Kidney (tissue), 14 donors: Measurements from ENCODE around the gene NIPAL4. TPM values are rescaled to one million over a fixed set of nuclear protein-coding genes. Genes with fewer than 3 reads are reported as not detected.
A peak's percentile ranks its signal among the peaks of the same experiment; 100 is the strongest.

Source experiments
- DNase-seq, 5 donors: peaks; one replicate each; pipeline ENCODE4 v3.0.0-alpha.2; 2013 to 2020
- FAIRE-seq: peaks from 2 replicates; lab custom pipeline; 2012; peaks lifted over from hg19 to GRCh38; lab: Jason Lieb, UNC
- H3K27ac ChIP-seq, 2 donors: one replicate each; pipeline ENCODE4 v1.7.0; 2013; ENCODE audit warnings: low read depth in 2 of 2, low read length in 2 of 2, inconsistent platforms in 1 of 2
- H3K27me3 ChIP-seq: one replicate; pipeline ENCODE4 v1.7.1; 2013; ENCODE audit warnings: low read length, inconsistent platforms; ENCODE audit not compliant: control insufficient read depth, insufficient read depth
- H3K36me3 ChIP-seq, 3 donors: one replicate each; pipeline versions ENCODE4 v1.7.0 to v1.7.1; 2013; ENCODE audit warnings: low read length in 3 of 3, control low read depth in 1 of 3, inconsistent platforms in 1 of 3; ENCODE audit not compliant: insufficient read depth in 3 of 3, control insufficient read depth in 2 of 3
- H3K4me1 ChIP-seq, 3 donors: one replicate each; pipeline versions ENCODE4 v1.7.0 to v1.7.1; 2013; ENCODE audit warnings: low read length in 3 of 3, inconsistent platforms in 1 of 3, low read depth in 1 of 3; ENCODE audit not compliant: control insufficient read depth in 2 of 3, insufficient read depth in 2 of 3
- H3K4me3 ChIP-seq, 3 donors: one replicate each; pipeline versions ENCODE4 v1.7.0 to v1.8.1; 2013; ENCODE audit warnings: low read length in 3 of 3, control low read depth in 1 of 3, inconsistent platforms in 1 of 3
- H3K9ac ChIP-seq, 3 donors: one replicate each; pipeline versions ENCODE4 v1.7.0 to v1.7.1; 2013; ENCODE audit warnings: low read length in 3 of 3, control low read depth in 1 of 3, inconsistent platforms in 1 of 3
- H3K9me3 ChIP-seq, 3 donors: one replicate each; pipeline versions ENCODE4 v1.7.0 to v1.7.1; 2013; ENCODE audit warnings: low read length in 3 of 3, control low read depth in 1 of 3, inconsistent platforms in 1 of 3; ENCODE audit not compliant: control insufficient read depth in 2 of 3, insufficient read depth in 1 of 3
- CTCF ChIP-seq: IDR thresholded peaks from 3 replicates; pipeline ENCODE4 v1.5.1; 2012; ENCODE audit warnings: mild to moderate bottlenecking, moderate library complexity, borderline replicate concordance; ENCODE audit not compliant: insufficient read depth; ENCODE audit errors: extremely low read depth
- intact Hi-C: fragments of 100-400 bp; cut with DNase I; formaldehyde crosslinking; loops from one replicate; pipeline ENCODE4 v1.11.1; 2022
- polyA plus RNA-seq: library from polyadenylated mRNA; stranded (reverse); fragments of 350-450 nt; fragmentation: Illumina TruSeq; extraction: RNeasy Lipid Tissue Mini Kit (QIAGEN cat#74804); gene quantifications from one replicate; pipeline ENCODE4 v1.2.3, GENCODE V29; 2014; ENCODE audit warnings: low read depth, low replicate concordance; ENCODE audit not compliant: insufficient read depth
- total RNA-seq: library from RNA; stranded (reverse); fragmentation: NEBNext Ultra II Directional; extraction: Animal tissue kit (Norgen Biotek cat#: 25700); gene quantifications from one replicate; pipeline ENCODE4 v1.2.1, GENCODE V29; 2021
- donor health status: control.
- donor health status: control.
- donor health status: control.
- donor health status: control.
- donor health status: control.
- donor health status: DM: yes; HTN: yes; CAD: no.
- donor health status: Normal renal cell carcinoma (clear cell type).

Gene NIPAL4
- total and polyA plus RNA-seq, 2 donors from 2014 or later, result not detected

- Histone ChIP-seq H3K9ac (no peak overlapping the region), H3K4me3 (no peak overlapping the region), H3K4me1 (no peaks in the 10 kb centered on the region), H3K36me3 (no peaks in the 10 kb centered on the region), H3K9me3 (no peaks in the 10 kb centered on the region), H3K27ac (no peak overlapping the region), H3K27me3 (no peaks in the 10 kb centered on the region)
- TF ChIP-seq CTCF, result peak; percentile 38
- DNase-seq (peak in 2 of 5 donors; percentile 69 to 77), FAIRE-seq (peak; percentile 95)
- intact Hi-C loops, result loop anchor here (10.0 kb wide), 1 partner anchor 283 kb away; no protein-coding TSS in a partner anchor
Observed at GRCh38 chr5:157431544-157432200, 28.3 kb upstream of the NIPAL4 start.

GRCh38 chr5:157434096-157434495, 25.9 kb upstream of the NIPAL4 start:
- H3K27me3 ChIP-seq, result no peaks in the 10 kb centered on the region
- DNase-seq (no peak), FAIRE-seq (no peak)
- no peaks in the 10 kb centered on the region for H3K9me3 ChIP-seq
- TF ChIP-seq CTCF, result no peak
- intact Hi-C loops, result loop anchor here (10.0 kb wide), 1 partner anchor 281 kb away; no protein-coding TSS in a partner anchor
- no peak overlapping the region for H3K9ac ChIP-seq
- H3K36me3 ChIP-seq, result no peaks in the 10 kb centered on the region
- no peaks in the 10 kb centered on the region for H3K4me1 ChIP-seq
- no peak overlapping the region for H3K4me3 ChIP-seq
- no peak overlapping the region for H3K27ac ChIP-seq

GRCh38 chr5:157443041-157443549, 16.9 kb upstream of the NIPAL4 start:
- intact Hi-C loops, result no loop called here
- H3K9me3 ChIP-seq, result no peaks in the 10 kb centered on the region
- no peak for TF ChIP-seq CTCF
- H3K27me3 ChIP-seq, result no peaks in the 10 kb centered on the region
- no peak overlapping the region for H3K4me3 ChIP-seq
- H3K27ac ChIP-seq, result no peak overlapping the region
- H3K4me1 ChIP-seq, result no peaks in the 10 kb centered on the region
- no peaks in the 10 kb centered on the region for H3K36me3 ChIP-seq
- FAIRE-seq, result no peak
- DNase-seq, result peak in 2 of 5 donors; percentile 40 to 74
- H3K9ac ChIP-seq, result no peak overlapping the region
